Measurements from ENCODE around the gene SYT1.
A peak's percentile ranks its signal among the peaks of the same experiment; 100 is the strongest.

SYT1 gene

DNA sequence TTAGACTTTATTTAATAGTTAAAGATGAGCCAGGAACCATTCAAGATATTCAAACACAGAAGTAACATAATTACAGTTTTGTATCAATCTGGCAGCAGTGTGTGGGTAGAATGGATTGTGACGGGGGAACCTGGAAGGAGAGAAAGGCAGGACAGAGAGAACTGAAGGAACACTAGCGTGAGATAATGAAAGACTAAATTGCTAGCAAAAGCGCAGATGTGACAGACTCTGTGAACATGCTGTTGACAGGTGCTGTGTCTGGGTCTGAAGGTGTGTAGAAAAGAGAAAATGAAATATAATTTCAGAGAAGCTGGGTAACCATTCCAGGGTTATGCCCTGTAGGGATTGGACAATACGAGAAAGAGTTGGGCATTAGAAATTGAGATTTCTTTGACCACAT, 372.3 kb downstream of the SYT1 start:
- no peak for DNase-seq

DNA sequence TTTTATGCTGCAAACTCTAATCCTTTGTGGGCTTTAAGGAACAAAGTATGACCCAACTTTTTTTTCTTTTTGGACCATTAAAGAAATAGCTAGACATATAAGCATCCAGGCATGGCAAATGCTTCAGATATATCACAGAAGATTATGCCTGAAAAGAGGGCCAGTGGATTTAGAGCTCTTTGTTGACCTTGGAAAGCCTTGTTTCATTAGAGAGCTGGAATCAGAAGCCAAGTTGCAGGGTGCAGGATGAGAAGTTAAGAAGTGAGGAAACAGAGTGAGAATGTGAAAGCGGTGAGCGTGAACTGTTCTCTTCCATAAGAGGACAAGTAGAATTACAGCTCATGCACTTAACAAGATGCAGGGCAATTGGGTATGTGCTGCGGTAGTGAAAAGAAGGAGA, 373.7 kb downstream of the SYT1 start:
- DNase-seq = no peak

GRCh38 chr12:79247494-79247893, 382.9 kb downstream of the SYT1 start:
- DNase-seq = no peak

DNA sequence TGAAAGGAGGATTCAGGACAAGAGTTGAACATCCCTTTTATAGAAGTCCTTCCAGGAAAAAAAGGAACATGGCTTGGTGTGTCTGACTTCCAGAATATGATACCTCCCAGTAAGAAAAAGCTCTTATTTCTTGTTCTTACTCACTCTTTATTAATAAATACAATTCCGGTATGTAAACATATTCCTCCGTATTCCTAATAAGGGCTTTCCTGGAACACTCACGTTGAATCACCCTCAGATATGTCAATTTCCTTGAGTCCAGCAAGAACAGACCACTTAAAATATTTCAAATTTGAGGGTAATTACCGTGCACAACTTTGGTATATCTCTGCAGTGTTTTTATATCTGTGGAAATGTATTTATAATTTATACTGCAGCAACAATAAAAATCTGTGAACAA, 385.6 kb downstream of the SYT1 start:
- DNase-seq = peak; percentile 12

GRCh38 chr12:79250960-79251755, 386.6 kb downstream of the SYT1 start:
- DNase-seq = peak; percentile 24

- no peak for DNase-seq
Measured at GRCh38 chr12:79252358-79253075, 387.9 kb downstream of the SYT1 start.

DNA sequence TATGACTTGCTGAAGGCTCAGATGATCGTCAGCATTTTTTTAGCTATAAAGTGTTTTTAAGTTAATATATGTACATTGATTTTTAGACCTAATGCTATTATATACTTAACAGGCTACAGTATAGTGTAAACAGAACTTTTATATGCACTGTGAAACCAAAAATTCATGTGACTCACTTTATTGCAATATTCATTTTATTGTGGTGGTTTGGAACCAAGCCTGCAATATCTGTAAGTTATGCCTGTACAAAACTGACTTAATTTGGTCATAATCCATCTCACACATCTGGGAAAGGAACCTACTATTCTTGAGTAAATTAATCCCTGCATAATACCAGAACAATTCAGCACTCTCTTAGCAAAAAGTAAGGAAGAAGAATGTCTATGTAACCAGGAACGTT, 390.7 kb downstream of the SYT1 start:
- peak; percentile 60 for DNase-seq

DNA sequence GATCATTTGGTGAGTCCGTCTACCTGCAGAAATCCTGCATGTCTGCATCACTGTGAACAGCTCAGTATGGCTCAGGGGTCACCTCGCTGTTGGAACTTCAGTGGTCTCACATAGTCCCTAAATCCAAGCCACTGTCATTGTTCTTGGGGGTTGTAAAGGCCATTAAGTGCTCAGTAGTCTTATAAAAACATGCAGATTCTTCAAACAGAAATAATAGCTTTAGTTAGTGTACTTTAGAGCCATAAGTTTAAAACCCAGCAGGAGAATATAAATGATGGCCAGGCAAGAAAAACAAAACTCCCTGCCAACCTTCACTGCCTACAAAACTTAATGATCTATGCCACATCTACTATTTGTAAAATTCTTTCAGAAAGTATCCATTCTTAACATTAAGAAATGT, 396.3 kb downstream of the SYT1 start:
- DNase-seq = no peak

- peak; percentile 2 for DNase-seq
Measured at GRCh38 chr12:79262938-79263337, 398.4 kb downstream of the SYT1 start.

- DNase-seq = no peak
Measured at GRCh38 chr12:79266343-79267144, 402.0 kb downstream of the SYT1 start.

- no peak for DNase-seq
Measured at GRCh38 chr12:79267580-79267979, 403.0 kb downstream of the SYT1 start.

- DNase-seq = no peak
Measured at GRCh38 chr12:79274501-79275064, 410.0 kb downstream of the SYT1 start.

DNA sequence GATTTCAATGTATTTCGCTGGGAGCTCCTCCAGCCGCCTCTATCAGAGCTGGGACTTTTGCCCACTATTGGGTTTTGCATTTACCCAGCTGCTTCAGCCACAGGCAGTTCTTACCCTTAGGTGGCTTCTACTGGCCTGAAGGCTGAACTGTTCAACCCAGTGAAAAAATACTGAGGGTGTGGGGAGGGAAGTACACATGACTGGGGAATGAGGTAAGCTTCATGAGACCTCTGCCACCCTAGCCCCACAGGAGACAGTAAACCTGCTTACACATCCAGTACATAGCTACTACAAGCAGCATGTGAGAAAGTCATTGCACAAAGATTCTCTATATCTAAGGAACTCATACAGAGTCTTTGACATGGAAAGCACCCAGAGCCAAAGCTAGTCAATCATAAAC, 411.1 kb downstream of the SYT1 start:
- DNase-seq = no peak

- no peak for DNase-seq
Measured at GRCh38 chr12:79283364-79283763, 418.8 kb downstream of the SYT1 start.

GRCh38 chr12:79288911-79289310, 424.3 kb downstream of the SYT1 start:
- DNase-seq = no peak

GRCh38 chr12:79291711-79292110, 427.1 kb downstream of the SYT1 start:
- no peak for DNase-seq

DNA sequence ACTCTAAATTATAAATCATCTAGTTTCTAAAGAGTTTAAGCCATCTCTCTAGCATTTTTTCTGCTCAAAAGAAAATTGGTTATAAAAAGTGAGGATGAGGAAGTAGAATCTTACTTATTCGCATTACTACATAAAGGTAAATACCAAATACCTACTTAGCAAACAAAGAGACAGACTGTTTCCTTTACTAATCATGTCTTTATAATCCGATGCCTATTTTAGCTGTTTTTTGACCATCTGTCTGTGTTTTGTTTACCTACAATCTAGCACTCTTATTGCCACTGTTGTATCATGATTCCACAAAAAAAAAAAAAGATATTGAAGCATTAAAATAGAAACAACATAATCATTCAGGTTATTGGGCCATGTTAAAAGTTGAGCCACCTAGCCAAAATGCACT, 430.0 kb downstream of the SYT1 start:
- no peak for DNase-seq

- no peak for DNase-seq
Measured at GRCh38 chr12:79295572-79295971, 431.0 kb downstream of the SYT1 start.

GRCh38 chr12:79296133-79296532, 431.6 kb downstream of the SYT1 start:
- no peak for DNase-seq

DNA sequence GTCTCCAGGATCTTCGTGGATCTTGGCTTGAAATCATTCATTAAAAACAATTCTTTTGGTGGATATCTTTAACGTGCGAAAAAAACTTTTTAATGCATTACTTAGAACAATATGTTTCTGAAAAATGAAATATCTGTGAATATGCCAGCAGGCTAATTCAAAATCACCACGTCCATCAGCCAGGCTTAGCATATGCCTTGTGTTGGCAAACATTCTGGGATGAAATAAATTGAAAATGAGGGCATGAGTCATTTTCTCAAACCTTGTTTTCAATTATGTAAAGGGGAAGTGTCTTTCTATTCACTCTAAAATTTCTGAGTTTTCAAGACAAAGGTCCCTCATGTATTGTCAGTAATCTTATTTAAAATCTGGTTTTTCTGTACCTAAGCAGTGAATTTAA, 432.3 kb downstream of the SYT1 start:
- no peak for DNase-seq

- peak; percentile 11 for DNase-seq
Measured at GRCh38 chr12:79298506-79298905, 433.9 kb downstream of the SYT1 start.

DNA sequence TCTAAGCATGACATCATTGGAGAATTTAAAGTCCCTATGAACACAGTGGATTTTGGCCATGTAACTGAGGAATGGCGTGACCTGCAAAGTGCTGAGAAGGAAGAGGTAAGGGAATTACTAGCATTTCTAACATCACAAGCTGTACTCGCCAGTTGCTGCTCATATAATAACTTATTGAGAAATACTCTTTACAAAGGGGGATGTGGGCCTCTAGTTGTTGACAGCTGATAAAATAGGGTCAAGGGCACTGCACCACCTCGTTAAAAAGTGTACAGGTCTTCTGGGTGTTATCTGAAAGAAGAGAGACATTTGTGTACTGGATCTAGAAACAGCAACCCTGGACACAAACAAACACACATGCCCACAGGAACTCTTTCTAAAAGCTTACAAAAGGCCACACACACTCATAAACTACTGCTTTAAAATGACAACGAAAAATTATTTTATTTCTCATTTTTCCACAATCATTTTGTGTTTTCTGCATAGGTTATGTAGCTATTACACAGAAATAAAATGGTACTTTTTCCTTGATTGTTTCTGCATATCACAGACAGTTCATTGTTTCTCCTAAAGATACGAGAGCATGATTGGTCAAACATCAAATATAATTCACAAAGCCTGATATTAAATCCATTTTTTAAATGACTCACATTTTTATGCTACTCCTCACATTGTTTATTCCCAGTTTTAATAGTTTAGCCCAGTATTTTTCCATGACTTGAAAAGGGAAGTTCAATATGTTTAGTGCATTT, 435.0 kb downstream of the SYT1 start:
- DNase-seq = no peak

GRCh38 chr12:79300199-79300568, 435.6 kb downstream of the SYT1 start:
- peak; percentile 12 for DNase-seq

All from fibroblast of upper back skin (primary cell).